Hematopoietic multipotent progenitor cell treated with erythropoietin and hydrocortisone succinate and interleukin-3 and kit ligand, for 4 days (in vitro differentiated cells): ENCODE data around the gene B4GALT1.
"Not testable (repeated sequence)": the region's sequence is repeated elsewhere in the genome, so short reads cannot be mapped to it uniquely, and the experiment has no call there.

ENCODE experiments used
- DNase-seq: peaks from one replicate; pipeline ENCODE4 v3.0.0-alpha.2; 2015

The B4GALT1 gene

DNA sequence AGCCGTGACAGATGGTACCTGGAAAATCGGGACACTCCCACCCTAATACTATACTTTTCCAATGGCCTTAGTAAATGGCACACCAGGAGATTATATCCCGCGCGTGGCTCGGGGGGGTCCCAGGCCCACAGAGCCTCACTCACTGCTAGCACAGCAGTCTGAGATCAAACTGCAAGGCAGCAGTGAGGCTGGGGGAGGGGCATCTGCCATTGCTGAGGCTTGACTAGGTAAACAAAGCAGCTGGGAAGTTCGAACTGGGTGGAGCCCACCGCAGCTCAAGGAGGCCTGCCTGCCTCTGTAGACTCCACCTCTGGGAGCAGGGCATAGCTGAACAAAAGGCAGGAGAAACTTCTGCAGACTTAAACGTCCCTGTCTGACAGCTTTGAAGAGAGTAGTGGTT lies 81.5 kb downstream of the B4GALT1 start:
- not testable (repeated sequence) for DNase-seq

DNA sequence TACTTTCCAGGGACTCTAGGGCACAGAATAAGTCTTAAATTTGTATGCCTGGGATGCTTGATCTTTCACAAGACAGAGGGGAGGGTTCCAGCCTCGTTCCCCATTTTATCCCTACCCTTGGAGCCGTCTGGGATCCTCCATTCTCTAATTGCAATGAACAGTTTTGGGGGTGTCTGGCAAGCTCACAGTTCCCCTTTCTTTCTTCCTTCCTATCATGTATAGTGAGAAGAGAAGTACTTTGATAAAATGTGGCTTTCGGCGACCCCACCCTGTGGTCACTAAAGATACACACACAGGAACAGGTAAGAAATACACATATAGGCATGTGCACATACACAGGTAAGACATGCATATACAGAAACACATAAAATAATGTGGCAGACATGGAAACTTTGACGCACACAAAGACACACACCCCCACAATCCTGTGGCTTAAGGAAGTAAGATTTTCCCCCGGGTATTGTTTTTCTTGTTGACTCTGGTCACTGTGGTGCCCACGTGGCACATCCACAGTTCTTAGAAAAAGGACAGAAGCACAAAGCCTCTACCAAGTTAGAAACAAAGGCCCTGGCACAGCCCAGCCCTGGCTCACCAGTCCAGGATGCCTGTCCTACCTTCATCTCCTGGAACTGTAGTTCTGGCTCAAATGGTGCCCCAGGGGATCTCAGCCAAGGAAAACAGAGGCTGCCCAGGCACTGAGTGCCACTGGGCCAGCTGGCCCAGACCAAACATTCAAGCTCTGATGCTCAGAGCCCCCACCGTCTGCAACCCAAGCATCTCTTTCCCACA lies 84.4 kb downstream of the B4GALT1 start:
- peak; percentile 47 for DNase-seq

DNA sequence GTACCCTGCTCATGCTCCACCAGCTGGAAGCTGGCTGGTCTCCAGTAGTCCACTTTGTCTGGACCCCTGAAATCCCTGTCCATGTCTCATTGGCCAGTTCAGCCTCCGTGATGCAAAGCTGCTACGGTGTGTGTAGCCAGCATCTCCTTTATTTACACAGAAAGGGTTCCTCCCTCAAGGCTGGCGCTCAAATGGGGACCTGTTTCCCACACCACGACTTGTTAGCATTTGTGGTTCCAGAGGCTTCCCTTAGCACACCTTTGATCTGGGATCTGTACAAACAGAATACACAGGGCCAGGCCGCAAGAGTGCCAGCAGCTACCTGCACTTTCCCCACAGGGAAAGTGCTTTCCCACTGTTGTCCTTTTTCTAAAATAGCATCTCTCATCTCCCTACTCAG lies 85.0 kb downstream of the B4GALT1 start:
- no peak for DNase-seq

DNA sequence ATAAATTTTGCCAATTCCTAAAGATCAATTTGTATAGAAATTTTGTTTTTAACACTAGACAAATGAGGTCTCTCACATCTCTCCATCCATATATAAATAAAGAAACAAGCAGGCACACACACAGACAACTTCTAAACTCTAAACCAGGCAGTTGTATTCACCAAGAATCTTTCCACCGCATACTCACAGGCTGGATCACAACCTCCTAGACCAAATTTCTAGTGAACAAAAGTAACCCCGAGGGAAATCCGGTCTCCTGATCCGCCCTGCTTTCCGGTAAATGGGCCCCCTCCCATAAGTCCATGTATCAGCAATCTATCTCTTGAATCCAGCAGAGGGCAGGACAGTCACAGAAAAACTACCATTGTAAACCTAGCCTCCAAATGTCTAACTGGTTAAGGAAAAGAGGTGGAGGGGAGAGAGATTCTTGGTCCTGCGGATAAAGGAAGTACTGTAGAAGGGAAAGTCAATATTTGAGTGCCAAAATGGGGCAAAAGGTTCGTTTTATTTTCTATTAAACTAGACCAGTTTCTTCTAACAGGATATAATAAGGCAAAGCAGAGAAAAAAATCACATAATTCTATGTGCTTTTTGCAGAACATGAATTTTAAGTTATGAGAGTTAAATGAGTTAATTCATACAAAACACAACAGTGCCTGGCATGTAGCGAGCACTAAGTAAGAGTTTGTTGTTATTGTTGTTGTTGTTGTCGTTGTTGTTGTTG lies 85.8 kb downstream of the B4GALT1 start:
- DNase-seq = peak; percentile 95

DNA sequence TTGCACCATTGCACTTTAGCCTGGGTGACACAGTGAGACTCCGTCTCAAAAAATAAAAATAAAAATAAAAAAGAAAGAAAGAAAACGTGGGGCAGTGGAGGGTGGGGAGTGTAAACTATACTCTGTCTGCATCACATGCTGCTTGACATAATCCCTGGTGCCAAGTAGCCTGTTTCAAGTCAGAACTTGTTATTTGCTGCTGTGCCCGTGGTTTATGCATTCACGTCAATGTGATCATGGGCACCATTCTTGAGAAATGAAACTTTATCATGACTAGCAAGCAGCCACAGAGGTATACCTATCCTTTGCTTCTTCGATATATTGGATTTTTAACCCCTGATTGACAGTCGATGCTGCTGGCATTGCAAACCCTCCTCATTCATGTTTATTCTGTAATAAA lies 86.6 kb downstream of the B4GALT1 start:
- no peak for DNase-seq

DNA sequence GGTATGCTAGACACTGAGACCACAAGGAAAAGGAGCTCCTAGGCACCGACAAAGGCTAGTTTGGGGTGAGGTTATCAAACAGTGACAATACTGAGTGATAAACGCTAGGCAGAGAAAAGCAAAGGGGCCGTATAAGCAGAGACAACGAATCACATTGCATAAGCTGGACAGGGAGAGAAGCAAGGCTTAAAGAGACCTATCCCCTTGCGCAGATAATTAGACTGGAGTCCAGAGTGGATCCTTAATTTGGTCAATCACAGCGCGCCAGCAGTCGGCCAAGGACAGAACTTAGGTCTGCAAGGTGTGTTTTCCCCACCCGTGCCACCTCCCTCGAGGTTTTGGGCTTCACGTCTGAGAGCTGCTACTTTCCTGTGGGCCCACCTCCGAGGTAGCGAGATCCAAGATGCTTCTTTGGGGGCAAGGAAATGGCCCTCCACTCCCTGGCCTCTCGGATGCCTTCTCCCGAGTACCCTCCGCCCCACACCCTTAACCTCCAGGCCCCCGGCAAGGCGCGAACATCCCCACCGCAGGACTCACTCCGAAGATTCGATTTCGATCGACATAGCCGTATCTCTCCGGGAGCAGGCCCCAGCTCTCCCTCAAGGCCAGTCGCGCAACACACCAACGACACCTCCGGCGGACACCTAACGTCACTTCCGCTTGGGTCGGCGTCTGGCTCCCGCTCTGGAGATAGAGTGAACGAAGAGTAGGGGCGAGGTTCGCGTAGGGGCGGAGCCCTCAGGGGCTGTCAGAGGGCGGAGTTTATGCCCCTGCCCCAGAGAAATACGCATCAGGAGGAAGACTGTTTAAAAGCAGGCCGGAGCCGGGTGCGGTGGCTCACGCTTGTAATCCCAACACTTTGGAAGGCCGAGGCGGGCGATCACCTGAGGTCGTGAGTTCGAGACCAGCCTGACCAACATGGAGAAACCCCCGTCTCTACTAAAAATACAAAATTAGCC lies 90.8 kb downstream of the B4GALT1 start, which contains the start of gene SMU1:
Gene SMU1, minus strand, starts transcription at position 629 of the 959 bp plus-strand sequence. Its CDS starts 66 bp downstream, at position 563.
- peak; percentile 99 for DNase-seq

DNA sequence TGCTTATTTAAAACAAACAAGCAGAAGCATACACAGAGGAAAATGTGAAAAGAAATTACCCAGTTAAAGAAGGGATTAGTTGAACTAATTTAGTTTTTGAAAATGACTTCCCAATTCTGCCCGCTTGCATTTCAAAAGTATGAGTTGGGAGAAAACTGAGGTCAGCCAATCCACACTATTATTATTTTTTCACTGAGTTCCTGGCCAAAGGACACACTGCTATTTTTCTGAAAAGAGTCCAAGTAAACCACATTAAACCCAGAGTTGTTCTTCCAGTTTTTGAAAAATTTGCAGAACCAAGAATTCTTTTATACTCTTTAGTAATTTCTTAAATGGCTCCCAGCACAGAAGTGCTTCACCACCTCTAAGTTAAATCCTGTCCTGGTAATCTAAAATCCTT lies 98.1 kb downstream of the B4GALT1 start:
- no peak for DNase-seq

DNA sequence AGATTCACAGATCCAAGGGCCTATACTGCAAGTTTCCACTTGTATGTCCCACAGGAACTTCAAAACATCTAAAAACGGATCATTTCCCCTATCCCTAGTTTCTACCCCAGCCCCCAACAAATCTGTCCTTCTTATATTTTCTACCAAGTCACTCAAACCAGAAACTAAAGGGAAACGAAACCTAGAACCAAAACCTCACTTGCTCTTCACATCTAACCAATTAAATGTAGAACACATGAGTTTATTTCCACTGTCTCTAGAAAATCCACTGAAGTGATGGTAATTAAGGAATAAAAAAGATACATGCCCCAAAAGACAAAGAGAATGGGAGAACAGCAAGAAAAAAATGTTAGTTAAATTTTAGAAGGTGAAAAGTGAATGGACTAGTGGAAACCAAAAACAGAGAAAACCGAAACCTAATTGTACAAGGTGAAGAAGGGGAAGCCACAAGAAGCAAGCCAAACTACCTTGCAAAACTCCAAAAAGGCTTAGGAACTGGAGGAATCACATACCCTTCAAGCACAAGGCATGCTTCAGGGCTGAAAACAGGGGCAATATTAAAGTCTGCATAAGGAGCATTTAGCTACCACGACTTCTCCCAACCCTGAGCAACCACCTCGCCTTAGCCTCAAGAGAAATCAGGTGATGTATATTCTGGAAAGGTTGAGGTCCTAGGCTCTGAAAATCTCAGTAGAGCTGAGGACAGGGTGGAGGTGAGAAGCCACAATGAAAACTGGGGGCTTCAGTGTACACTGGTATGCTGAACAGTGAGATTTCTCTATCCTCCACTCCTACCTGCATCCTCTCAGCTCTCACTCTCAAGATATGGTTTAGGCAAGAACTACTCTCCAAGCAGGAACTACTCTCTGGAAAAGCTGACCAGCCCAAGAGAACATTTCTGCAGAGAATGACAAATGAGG lies 101.7 kb downstream of the B4GALT1 start:
- DNase-seq = no peak
